Activated CD8-positive, alpha-beta memory T cell treated with anti-CD3 and anti-CD28 coated beads, Interleukin-2, amount 10 ng/mL, durations not matched to agents 7 days and 5 days (primary cell): ENCODE data around the gene RAD51B. TPM values are rescaled to one million over a fixed set of nuclear protein-coding genes. Genes with fewer than 3 reads are reported as not detected.

Experiments used
- ATAC-seq: fragments of 150-1000 bp; cut with Tn5 transposase; one replicate; pipeline ENCODE4 v1.10.0; 2021; ENCODE audit warnings: moderate library complexity
- CTCF ChIA-PET: fragments of 350-600 bp; sonication (Branson Sonifier 250); formaldehyde crosslinking; loops from one replicate; lab custom pipeline; 2021; ENCODE audit warnings: antibody characterized with exemption; lab: Charles Lee
- DNase-seq: peaks from one replicate; pipeline ENCODE4 v3.0.0-alpha.2; 2020
- H3K27ac Mint-ChIP-seq: one replicate; pipeline ENCODE4 v1.8.0; 2021; ENCODE audit warnings: mild to moderate bottlenecking, mixed read lengths
- H3K27me3 Mint-ChIP-seq: one replicate; pipeline ENCODE4 v1.8.0; 2021; ENCODE audit warnings: mixed read lengths
- H3K36me3 Mint-ChIP-seq: one replicate; pipeline ENCODE4 v1.8.0; 2021; ENCODE audit warnings: mild to moderate bottlenecking, mixed read lengths
- H3K4me1 Mint-ChIP-seq: one replicate; pipeline ENCODE4 v1.8.0; 2021; ENCODE audit warnings: mixed read lengths
- H3K4me3 Mint-ChIP-seq: one replicate; pipeline ENCODE4 v1.8.0; 2021; ENCODE audit warnings: mild to moderate bottlenecking, moderate library complexity, mixed read lengths
- H3K9me3 Mint-ChIP-seq: one replicate; pipeline ENCODE4 v1.8.0; 2022; ENCODE audit warnings: low read depth, mixed read lengths
- total RNA-seq, 2 experiments: library from RNA; stranded (reverse); gene quantifications; one replicate each; pipeline ENCODE4 v1.2.3, GENCODE V29; 2021

RAD51B gene
- total RNA-seq, 2 experiments from 2014 or later: 35.3 to 55.5 TPM

- Mint-ChIP-seq H3K4me3 (no peak overlapping the region), H3K27ac (no peak overlapping the region), H3K9me3 (peaks cover 9% of the 10 kb centered on the region), H3K36me3 (peaks cover 7% of the 10 kb centered on the region), H3K27me3 (peaks cover under 1% of the 10 kb centered on the region), H3K4me1 (no peaks in the 10 kb centered on the region)
- no peak for DNase-seq
- CTCF ChIA-PET: no interaction called here
- ATAC-seq: no peak
These were observed 708.6 kb downstream of the RAD51B start for GRCh38 chr14:68528040-68528687.

DNA sequence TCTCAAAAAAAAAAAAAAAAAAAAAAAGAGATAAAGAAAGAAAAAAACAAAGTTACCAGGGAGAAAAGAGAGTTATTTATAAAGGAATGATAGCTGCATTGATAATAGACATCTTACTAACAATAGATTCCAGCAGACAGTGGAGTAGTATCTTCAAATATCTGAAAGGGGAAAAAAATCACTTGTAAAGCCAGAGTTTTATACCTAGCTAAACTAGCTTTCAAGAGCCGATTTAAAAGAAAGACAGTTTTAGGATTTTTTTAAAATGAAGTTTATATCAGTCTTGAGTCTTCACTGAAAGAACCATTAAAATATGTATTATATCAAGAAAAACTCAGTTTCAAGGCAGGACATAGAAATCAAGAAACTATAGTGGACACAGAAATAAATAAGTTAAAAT is 710.9 kb downstream of the RAD51B start:
- peaks cover 9% of the 10 kb centered on the region for H3K9me3 Mint-ChIP-seq

DNA sequence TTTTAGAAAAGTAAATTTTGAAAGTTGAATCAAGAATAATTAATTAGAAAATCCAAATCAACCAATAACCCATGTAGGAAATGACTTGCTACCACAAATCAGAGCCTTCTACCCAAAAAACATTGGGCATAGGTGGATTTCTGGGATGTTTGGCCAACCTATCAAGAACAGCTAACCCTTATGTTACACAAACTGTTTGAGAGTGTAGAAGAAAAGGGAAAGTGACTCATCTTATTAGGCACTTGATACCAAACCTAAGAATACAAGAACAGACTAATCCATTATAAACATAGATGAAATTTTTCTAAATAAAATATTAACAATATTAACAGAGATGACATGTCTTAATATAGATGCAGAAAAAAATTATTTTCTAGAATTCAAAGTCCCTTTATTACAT is 712.9 kb downstream of the RAD51B start:
- Mint-ChIP-seq H3K36me3 (peaks cover 7% of the 10 kb centered on the region), H3K27me3 (peaks cover 3% of the 10 kb centered on the region), H3K4me1 (no peaks in the 10 kb centered on the region), H3K9me3 (peaks cover 9% of the 10 kb centered on the region), H3K4me3 (no peak overlapping the region), H3K27ac (no peak overlapping the region)
- DNase-seq: no peak
- no peak for ATAC-seq
- CTCF ChIA-PET: no interaction called here

More for the DNA sequence above, 710.9 kb downstream of the RAD51B start:
- Mint-ChIP-seq H3K27me3 (peaks cover 3% of the 10 kb centered on the region), H3K27ac (no peak overlapping the region), H3K4me3 (no peak overlapping the region), H3K36me3 (peaks cover 7% of the 10 kb centered on the region), H3K4me1 (no peaks in the 10 kb centered on the region)
- CTCF ChIA-PET: no interaction called here
- ATAC-seq: no peak
- no peak for DNase-seq

GRCh38 chr14:68534276-68534675 is 714.7 kb downstream of the RAD51B start:
- no peak for DNase-seq
- ATAC-seq: no peak
- no peak overlapping the region for H3K4me3 Mint-ChIP-seq
- peaks cover 7% of the 10 kb centered on the region for H3K36me3 Mint-ChIP-seq
- no peak overlapping the region for H3K27ac Mint-ChIP-seq
- CTCF ChIA-PET: no interaction called here
- no peaks in the 10 kb centered on the region for H3K4me1 Mint-ChIP-seq
- H3K9me3 Mint-ChIP-seq: peaks cover 9% of the 10 kb centered on the region
- peaks cover 3% of the 10 kb centered on the region for H3K27me3 Mint-ChIP-seq

GRCh38 chr14:68535404-68536017 is 715.9 kb downstream of the RAD51B start:
- H3K9me3 Mint-ChIP-seq: peaks cover 6% of the 10 kb centered on the region
- no peak overlapping the region for H3K27ac Mint-ChIP-seq
- H3K4me1 Mint-ChIP-seq: no peaks in the 10 kb centered on the region
- peaks cover 3% of the 10 kb centered on the region for H3K27me3 Mint-ChIP-seq
- ATAC-seq (no peak), DNase-seq (no peak)
- no peak overlapping the region for H3K4me3 Mint-ChIP-seq
- CTCF ChIA-PET: no interaction called here
- peaks cover 4% of the 10 kb centered on the region for H3K36me3 Mint-ChIP-seq

DNA sequence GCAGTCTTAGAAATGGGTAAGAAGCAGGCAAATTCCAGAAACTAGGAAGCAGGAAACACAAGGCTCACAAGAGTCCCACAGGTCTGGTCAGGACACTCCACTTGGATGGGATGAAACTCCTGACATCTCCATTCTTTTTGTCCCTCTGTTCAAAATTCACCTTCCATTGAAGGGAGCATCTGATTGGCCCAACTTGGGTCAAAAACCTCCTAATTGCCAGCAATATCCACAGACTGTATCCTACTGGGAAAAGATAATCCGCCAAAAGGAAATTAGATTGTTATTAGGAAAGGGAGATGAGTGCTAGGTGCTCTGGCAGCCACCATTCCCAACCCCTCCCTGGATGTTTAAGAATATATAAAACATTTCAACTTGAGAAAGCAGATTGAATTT is 716.4 kb downstream of the RAD51B start:
- no peak for ATAC-seq
- Mint-ChIP-seq H3K4me1 (no peaks in the 10 kb centered on the region), H3K4me3 (no peak overlapping the region), H3K27me3 (peaks cover 3% of the 10 kb centered on the region), H3K27ac (no peak overlapping the region), H3K9me3 (peaks cover 2% of the 10 kb centered on the region), H3K36me3 (peaks cover 2% of the 10 kb centered on the region)
- CTCF ChIA-PET: no interaction called here
- no peak for DNase-seq

- Mint-ChIP-seq H3K27me3 (no peaks in the 10 kb centered on the region), H3K9me3 (no peaks in the 10 kb centered on the region)
- CTCF ChIA-PET: no interaction called here
These were observed 719.1 kb downstream of the RAD51B start for GRCh38 chr14:68538639-68539038.

DNA sequence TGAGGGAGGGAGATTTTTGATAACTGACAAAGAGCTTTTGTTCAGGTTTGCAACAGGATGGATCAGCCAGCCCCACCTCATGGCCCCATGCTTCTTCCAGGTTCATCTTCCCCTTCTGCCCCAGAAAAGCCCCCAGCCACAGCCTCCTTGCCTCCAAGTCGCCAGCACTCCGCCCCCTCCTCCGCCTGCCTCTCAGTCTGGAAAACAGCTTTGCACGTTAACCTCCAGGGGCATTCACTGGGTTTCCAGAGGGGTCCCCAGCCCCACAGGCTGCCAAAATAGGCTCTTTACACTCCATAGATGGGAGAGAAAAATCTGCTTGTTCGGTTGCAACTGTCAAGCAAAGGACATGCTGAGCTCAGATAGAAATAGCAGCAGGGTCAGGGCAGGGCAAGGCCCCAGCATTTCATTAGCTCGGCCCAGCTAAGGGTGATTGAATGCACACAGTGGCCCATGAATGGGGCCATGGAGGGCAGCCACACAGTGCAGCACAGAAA is 719.7 kb downstream of the RAD51B start:
- Mint-ChIP-seq H3K4me3 (no peak overlapping the region), H3K4me1 (no peaks in the 10 kb centered on the region), H3K27ac (no peak overlapping the region), H3K36me3 (no peaks in the 10 kb centered on the region), H3K27me3 (no peaks in the 10 kb centered on the region), H3K9me3 (no peaks in the 10 kb centered on the region)
- DNase-seq: no peak
- no peak for ATAC-seq
- CTCF ChIA-PET: no interaction called here

More at GRCh38 chr14:68538639-68539038, 719.1 kb downstream of the RAD51B start:
- Mint-ChIP-seq H3K4me1 (no peaks in the 10 kb centered on the region), H3K36me3 (no peaks in the 10 kb centered on the region), H3K27ac (no peak overlapping the region), H3K4me3 (no peak overlapping the region)
- ATAC-seq (no peak), DNase-seq (no peak)

DNA sequence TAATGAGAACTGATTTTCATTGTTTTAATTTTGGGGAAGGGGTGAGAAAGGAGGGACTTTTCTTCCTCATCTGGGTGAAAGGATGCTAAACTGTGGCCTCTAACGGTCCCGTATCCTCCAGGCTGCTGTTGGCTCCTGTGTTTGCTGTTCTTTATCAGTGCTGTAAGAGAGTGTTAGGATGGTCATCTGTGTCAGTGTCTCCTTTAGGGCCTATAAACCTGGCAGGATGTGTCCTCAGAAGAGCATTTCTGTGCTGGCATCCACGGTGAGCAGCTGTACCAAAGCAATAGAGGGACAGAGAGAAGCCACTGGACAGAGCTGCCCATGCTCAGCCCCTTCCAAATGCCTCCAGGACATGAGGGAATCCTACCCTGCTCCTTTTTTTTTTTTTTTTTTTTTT is 720.2 kb downstream of the RAD51B start:
- no peaks in the 10 kb centered on the region for H3K36me3 Mint-ChIP-seq
- DNase-seq: no peak

GRCh38 chr14:68541178-68541896 is 721.8 kb downstream of the RAD51B start:
- Mint-ChIP-seq H3K36me3 (no peaks in the 10 kb centered on the region), H3K4me3 (no peak overlapping the region), H3K27me3 (no peaks in the 10 kb centered on the region), H3K27ac (no peak overlapping the region), H3K4me1 (no peaks in the 10 kb centered on the region), H3K9me3 (no peaks in the 10 kb centered on the region)
- ATAC-seq (no peak), DNase-seq (no peak)
- CTCF ChIA-PET: no interaction called here

More for the DNA sequence above, 720.2 kb downstream of the RAD51B start:
- Mint-ChIP-seq H3K4me3 (no peak overlapping the region), H3K27ac (no peak overlapping the region), H3K4me1 (no peaks in the 10 kb centered on the region), H3K9me3 (no peaks in the 10 kb centered on the region), H3K27me3 (no peaks in the 10 kb centered on the region)
- CTCF ChIA-PET: no interaction called here
- no peak for ATAC-seq

DNA sequence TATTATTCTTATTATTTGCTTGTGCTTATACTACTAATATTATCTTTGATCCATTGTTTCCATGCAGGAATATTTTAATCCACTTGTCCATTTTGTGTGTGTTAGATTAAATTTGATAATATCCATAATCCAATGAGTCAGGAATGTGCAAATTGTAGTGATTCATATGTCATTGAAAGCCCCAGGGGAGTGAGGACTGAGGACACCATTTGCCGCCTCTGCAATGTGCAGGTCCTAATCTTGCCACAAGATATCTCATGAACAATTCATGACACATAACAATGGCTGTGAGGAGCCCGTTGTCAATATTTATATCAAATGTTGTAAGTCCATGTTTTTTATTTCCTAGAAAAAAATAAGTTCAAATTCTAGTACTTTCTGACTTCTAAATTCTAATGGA is 722.8 kb downstream of the RAD51B start:
- Mint-ChIP-seq H3K9me3 (no peaks in the 10 kb centered on the region), H3K36me3 (no peaks in the 10 kb centered on the region), H3K27ac (no peak overlapping the region), H3K4me1 (no peaks in the 10 kb centered on the region), H3K4me3 (no peak overlapping the region), H3K27me3 (no peaks in the 10 kb centered on the region)
- no peak for ATAC-seq
- no peak for DNase-seq
- CTCF ChIA-PET: no interaction called here

GRCh38 chr14:68543516-68543915 is 723.9 kb downstream of the RAD51B start:
- Mint-ChIP-seq H3K27ac (no peak overlapping the region), H3K4me1 (no peaks in the 10 kb centered on the region), H3K4me3 (no peak overlapping the region), H3K9me3 (no peaks in the 10 kb centered on the region), H3K27me3 (no peaks in the 10 kb centered on the region), H3K36me3 (no peaks in the 10 kb centered on the region)
- ATAC-seq: no peak
- DNase-seq: no peak
- CTCF ChIA-PET: no interaction called here

DNA sequence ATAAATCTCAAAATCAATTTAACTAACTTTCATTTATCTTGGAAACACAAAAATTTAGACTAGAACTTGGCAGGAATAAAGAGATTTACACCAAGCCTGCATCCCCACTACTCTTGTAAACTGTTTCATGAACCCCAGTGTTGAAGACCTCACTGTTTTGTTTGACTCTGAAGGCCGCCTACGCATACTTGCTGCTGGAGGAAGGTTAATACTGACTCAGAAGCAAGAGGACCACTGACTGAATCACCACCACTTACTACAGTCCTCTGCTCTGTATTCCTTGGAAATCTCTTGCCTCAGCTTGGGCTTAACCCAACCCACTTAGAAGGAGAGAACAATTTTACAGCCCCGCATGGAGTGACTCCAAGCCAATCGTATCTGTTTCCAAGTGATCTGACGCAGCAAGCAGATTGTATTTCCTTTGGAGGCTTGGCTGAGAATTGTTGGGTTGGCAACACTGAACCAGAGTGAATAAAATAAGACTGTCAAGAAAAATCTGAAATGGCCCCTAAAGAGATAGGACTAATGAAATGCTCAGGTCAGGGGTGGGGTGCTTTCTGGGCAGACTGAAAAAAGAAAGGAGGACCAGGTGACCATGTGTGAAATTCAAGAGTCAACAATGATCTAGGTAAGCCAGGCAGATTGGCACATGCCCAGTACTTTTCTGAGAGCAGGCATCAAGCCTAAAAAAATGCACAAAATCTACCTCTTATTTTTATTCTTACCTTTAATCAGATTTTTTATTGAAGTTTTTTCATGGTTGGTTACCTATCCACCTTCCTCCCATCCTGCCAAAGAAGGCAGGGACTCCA is 724.7 kb downstream of the RAD51B start:
- DNase-seq: no peak
- CTCF ChIA-PET: no interaction called here
- ATAC-seq: no peak
- Mint-ChIP-seq H3K27me3 (no peaks in the 10 kb centered on the region), H3K4me3 (no peak overlapping the region), H3K36me3 (no peaks in the 10 kb centered on the region), H3K9me3 (no peaks in the 10 kb centered on the region), H3K4me1 (no peaks in the 10 kb centered on the region), H3K27ac (no peak overlapping the region)
